ENCODE data around the gene COA8.
A peak's percentile ranks its signal among the peaks of the same experiment; 100 is the strongest.

COA8 gene

GRCh38 chr14:103547455-103547940, 15.3 kb upstream of the COA8 start:
- no peaks in the 10 kb centered on the region for H3K27me3 ChIP-seq (replicated peaks; ENCODE audit: control insufficient read depth, insufficient read depth, low read length)
- no peak for DNase-seq (ENCODE audit: extremely low read depth, insufficient read length)
- H3K36me3 ChIP-seq (ENCODE audit: control insufficient read depth, insufficient read depth, low read length) = no peaks in the 10 kb centered on the region
- no peak for TF ChIP-seq CTCF (IDR thresholded peaks at IDR 0.05; ENCODE audit: insufficient read depth, low read length, poor library complexity, severe bottlenecking)
- H3K4me3 ChIP-seq (replicated peaks; ENCODE audit: low read depth, low read length) = no peak overlapping the region

GRCh38 chr14:103547941-103548462, 14.8 kb upstream of the COA8 start:
- TF ChIP-seq CTCF (IDR thresholded peaks at IDR 0.05; ENCODE audit: insufficient read depth, low read length, poor library complexity, severe bottlenecking) = no peak
- no peaks in the 10 kb centered on the region for H3K36me3 ChIP-seq (ENCODE audit: control insufficient read depth, insufficient read depth, low read length)
- H3K4me3 ChIP-seq (replicated peaks; ENCODE audit: low read depth, low read length) = no peak overlapping the region
- no peaks in the 10 kb centered on the region for H3K27me3 ChIP-seq (replicated peaks; ENCODE audit: control insufficient read depth, insufficient read depth, low read length)
- DNase-seq (ENCODE audit: extremely low read depth, insufficient read length) = no peak

- H3K27me3 ChIP-seq (replicated peaks; ENCODE audit: control insufficient read depth, insufficient read depth, low read length) = no peaks in the 10 kb centered on the region
- H3K36me3 ChIP-seq (ENCODE audit: control insufficient read depth, insufficient read depth, low read length) = no peaks in the 10 kb centered on the region
- DNase-seq (ENCODE audit: extremely low read depth, insufficient read length) = no peak
- no peak overlapping the region for H3K4me3 ChIP-seq (replicated peaks; ENCODE audit: low read depth, low read length)
- TF ChIP-seq CTCF (IDR thresholded peaks at IDR 0.05; ENCODE audit: insufficient read depth, low read length, poor library complexity, severe bottlenecking) = no peak
Observed at GRCh38 chr14:103548463-103549351, 14.1 kb upstream of the COA8 start.

DNA sequence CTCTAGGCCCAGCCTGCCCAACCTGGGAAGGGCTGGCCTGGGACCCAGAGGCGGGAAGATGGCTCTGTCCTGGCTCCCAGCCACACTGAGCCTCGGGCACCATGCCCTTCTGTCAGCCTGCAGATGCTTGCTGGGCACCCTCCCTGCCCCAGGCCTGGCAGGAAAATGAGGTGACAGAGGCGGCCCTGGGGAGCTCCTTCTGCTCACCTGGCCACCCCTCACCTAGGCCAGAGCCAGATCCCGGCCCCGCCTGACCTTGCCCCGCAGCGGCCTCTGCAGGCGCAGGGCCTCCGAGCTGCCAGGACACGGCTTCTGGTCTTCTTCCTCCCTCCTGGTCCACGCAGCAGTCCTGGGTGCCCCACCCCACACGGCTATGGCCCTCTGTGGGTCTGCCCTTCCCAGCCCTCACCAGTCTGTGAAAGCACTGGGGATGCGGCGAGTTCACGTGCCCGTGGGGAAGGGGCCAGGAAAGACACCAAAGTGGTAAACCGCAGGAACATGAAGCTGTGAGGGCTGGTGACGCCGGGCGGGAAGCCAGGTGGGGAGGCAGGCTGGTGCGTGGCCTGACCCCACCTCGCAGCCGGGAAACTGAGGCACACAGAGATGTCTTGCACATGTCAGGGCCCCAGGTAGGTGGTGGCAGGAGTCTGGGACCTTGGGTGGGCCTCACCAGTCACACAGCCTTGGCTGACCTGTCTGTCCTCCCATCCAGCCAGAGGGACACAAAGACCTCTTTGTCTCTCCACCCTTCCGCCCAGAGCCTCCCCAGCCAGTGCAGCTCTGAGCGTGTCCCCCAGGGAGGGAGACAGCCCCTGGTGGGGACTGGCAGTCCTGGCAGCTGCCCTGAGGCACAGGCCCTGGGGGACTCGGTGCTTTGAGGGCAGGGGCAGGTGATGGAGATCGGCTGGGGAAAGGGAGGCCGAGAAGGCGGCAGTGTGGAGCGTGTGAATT, 13.1 kb upstream of the COA8 start:
- Histone ChIP-seq H3K27me3 (replicated peaks; ENCODE audit: control insufficient read depth, insufficient read depth, low read length) (no peaks in the 10 kb centered on the region), H3K36me3 (ENCODE audit: control insufficient read depth, insufficient read depth, low read length) (no peaks in the 10 kb centered on the region), H3K4me3 (replicated peaks; ENCODE audit: low read depth, low read length) (no peak overlapping the region)
- DNase-seq (ENCODE audit: extremely low read depth, insufficient read length) = peak; percentile 6
- TF ChIP-seq CTCF (IDR thresholded peaks at IDR 0.05; ENCODE audit: insufficient read depth, low read length, poor library complexity, severe bottlenecking) = no peak

GRCh38 chr14:103550451-103551337, 12.1 kb upstream of the COA8 start:
- Histone ChIP-seq H3K36me3 (ENCODE audit: control insufficient read depth, insufficient read depth, low read length) (no peaks in the 10 kb centered on the region), H3K27me3 (replicated peaks; ENCODE audit: control insufficient read depth, insufficient read depth, low read length) (no peaks in the 10 kb centered on the region), H3K4me3 (replicated peaks; ENCODE audit: low read depth, low read length) (no peak overlapping the region)
- TF ChIP-seq CTCF (IDR thresholded peaks at IDR 0.05; ENCODE audit: insufficient read depth, low read length, poor library complexity, severe bottlenecking) = no peak
- no peak for DNase-seq (ENCODE audit: extremely low read depth, insufficient read length)

All from GM06990 (cell line).